Stimulated activated CD8-positive, alpha-beta memory T cell treated with anti-CD3 and anti-CD28 coated beads, Interleukin-4, amount 100 ng/mL, for 24 hours (primary cell): ENCODE data around the gene EIF6.

Source experiments
- DNase-seq: peaks from one replicate; pipeline ENCODE4 v3.0.0-alpha.2; 2020; ENCODE audit warnings: low read depth

EIF6 gene

DNA sequence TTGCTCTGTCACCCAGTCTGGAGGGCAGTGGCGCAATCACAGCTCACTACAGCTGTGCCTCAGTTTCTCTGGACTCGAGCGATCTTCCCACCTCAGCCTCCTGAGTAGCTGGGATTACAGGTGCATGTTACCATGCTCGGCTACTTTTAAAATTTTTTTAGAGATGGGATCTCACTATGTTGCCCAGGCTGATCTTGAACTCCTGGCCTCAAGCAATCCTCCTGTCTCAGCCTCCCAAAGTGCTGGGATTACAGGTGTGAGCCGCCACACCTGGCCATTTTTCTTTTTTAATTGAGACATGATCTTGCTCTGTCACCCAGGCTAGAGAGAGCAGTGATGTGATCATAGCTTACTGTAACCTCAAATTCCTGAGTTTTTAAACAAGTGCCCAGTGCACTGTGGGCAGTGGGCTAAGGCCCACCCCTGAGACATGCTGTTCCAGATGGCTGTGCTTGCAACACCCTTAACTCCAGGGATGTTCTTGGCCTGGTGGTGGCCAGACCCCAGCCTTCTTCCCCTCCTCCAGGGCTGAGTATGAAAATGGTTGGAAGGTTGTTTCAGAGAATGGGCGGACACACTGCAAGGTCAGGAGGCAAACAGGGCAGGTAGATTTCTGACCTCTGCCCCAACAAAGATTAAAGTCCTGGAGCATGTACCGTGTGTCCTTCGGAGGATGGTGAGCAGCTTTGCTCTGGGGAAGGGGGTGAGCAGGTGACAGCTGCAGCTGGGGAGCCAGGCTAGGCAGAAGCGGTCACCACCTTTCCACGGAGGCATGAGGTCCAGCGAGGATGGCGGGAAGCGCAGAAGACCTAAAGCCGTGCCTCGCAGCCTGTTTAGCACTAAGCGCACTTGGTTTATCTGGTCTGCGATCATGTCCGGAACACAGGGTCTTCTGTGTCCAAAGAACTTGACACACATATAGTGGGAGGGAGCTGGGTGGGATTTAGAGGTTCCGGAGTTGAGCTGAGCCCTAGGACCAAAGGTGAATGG is 9.0 kb upstream of the EIF6 start:
- DNase-seq, result no peak

GRCh38 chr20:35292504-35293285 is 8.1 kb upstream of the EIF6 start:
- no peak for DNase-seq

DNA sequence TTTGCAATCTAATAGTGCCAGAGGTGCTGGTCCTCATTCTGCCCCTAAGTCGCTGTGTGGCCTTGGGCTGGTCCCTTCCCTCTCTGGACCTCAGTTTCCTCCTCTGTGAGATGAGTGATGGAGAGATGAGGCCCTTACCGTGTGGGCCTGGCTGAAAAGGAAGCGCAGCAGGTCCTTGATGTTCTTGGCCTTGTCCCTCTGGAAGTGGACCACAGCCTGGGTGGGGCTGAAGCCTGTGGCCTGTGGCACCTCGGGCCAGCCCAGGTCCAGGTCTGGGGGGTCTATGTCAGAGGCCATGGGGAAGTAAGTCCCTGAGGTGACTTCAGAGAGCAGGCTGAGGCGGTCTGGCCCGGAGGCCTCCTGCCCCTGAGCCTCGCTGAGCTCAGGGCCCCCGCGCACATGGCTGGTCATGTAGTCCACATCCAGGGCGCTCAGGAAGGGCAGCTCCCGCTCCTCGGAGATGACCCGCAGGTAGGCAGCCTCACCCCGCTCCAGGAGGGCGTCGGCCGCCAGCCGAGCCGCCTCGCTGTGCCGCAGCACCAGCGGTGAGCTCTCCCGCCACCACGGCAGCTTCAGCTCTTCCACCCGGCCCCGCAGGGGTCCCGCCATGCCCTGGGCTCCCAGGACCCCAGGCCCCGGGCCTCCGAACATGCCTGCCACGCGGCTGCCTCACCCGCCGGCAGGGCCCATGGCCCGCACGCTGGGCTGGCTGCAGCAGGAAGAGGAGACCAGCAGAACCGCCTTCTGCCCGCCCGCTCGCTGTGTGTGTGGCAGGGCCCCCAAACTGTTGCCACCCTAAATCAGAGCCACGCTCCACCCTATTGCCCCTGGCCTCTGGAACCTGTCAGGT is 7.3 kb upstream of the EIF6 start, which contains the start of gene FAM83C:
TSS of gene FAM83C (minus strand) at position 772 of the 850 bp plus-strand sequence. CDS start at position 651, 121 bp downstream.
- no peak for DNase-seq

DNA sequence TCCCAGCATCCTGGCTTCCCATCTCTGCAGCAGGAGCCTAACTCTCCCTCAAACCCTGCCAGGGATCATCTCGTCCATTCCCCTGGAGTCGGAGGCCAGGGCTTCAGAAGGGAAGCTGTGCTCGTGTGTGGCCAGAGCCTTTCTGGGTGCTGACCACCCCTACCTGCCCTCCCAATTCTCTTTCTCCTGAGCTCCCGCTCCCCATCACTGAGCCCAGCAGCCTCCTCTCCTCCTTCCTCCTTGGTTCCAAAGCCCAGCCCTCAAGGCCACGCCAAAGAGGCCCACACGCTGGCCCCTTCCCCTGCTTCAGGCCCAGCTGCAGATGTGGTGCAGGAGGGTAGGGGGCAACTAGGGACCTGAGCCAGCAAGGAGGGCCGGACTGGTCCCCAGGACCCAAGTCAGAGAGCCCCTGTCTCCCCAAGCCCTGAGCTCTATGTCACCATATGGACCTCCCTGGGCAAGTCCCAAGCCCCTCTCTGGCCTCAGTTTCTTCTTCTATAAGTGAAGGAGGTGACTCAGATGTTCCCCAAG is 6.4 kb upstream of the EIF6 start:
- no peak for DNase-seq

- DNase-seq, result no peak
Measured at GRCh38 chr20:35290186-35290886, 5.8 kb upstream of the EIF6 start.

- no peak for DNase-seq
Measured at GRCh38 chr20:35288325-35289060, 3.9 kb upstream of the EIF6 start.

- DNase-seq, result no peak
Measured at GRCh38 chr20:35287509-35288324, 3.1 kb upstream of the EIF6 start.

DNA sequence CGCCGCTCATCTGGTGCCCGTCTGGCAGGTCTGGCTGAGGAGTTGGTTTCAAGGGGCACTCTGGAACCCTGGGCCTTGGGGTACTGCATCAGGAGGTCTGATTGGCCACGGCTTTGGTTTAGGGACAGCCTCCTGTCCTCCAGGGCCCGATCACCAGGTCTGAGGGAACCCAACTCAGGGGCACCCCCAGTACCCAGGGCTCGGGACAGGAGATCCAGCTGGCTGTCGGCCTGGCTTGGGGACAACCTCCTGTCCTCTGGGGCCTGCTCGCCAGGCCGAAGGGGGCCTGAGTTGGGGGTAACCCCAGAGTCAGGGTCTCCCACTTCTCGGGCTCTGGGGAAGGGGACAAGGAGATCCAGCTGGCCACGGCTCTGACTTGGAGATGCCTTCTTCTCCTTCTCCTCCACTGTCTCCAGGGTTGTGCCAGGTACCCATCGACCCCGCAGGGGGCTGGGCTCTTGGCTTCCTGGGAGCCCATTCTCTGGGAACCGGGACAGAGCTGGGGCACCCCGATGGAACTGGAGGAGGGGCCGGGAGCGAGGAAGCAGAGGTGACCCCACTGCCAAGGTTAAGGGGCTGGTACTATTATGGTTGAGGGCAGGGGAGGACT is 2.4 kb upstream of the EIF6 start:
- no peak for DNase-seq

GRCh38 chr20:35286077-35286898 is 1.7 kb upstream of the EIF6 start:
- DNase-seq, result no peak

- no peak for DNase-seq
Measured at GRCh38 chr20:35285806-35286076, 1.2 kb upstream of the EIF6 start.

GRCh38 chr20:35284992-35285805 is 627 bp upstream of the EIF6 start:
- no peak for DNase-seq

DNA sequence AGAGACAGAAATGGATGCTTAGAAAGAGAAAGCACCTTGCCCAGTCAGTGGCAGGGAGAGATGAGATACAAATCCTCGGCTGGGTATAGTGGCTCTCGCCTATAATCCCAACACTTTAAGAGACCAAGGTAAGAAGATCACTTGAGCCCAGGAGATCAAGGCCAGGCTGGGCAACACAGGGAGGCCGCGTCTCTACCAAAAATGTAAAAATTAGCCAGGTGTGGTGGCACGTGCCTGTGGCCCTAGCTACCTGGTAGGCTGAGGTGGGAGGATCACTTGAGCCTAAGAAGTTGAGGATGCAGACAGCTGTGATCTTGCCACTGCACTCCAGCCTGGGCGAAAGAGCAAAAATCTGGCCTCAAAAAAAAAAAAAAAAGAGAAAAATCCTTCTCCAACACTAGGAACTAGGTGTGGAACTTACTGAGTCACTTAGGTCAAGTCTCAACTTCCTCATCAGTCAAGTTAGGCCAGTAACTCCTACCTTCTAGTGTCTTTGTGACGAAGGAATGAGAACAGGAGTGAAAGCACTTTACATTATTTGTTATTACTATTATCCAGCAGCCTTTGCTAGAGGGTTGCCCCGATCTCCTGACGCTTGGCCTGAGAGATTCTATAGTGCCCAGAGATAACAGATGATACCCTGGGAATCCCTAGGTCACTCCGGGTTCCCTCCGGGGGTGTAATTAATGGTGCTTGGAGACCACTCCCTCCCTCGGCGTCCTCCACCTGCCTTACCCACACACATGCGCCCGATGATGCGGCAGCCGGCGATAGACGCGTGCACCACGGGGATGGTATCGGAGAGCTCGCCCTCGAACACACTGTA is 918 bp downstream of the EIF6 start:
- DNase-seq, result no peak

DNA sequence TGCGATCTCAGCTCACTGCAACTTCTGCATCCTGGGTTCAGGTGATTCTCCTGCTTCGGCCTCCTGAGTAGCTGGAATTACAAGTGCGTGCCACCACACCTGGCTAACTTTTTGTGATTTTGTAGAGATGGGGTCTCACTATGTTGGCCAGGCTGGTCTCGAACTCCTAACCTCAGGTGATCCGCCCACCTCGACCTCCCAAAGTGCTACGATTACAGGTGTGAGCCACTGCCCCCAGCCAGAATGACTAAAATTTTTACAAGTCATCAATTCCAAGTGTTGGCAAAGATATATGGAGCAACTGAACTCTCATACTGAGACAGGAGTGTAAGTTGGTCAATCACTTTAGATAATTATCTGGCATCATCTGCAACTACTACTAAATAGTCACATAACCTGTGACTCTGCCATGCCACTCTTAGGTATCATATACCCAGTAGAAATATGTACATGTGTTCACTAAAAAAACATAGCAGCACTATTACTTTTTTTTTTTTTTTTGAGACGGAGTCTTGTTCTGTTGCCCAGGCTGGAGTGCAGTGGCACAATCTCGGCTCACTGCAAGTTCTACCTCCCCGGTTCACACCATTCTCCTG is 3.0 kb downstream of the EIF6 start:
- DNase-seq, result no peak

DNA sequence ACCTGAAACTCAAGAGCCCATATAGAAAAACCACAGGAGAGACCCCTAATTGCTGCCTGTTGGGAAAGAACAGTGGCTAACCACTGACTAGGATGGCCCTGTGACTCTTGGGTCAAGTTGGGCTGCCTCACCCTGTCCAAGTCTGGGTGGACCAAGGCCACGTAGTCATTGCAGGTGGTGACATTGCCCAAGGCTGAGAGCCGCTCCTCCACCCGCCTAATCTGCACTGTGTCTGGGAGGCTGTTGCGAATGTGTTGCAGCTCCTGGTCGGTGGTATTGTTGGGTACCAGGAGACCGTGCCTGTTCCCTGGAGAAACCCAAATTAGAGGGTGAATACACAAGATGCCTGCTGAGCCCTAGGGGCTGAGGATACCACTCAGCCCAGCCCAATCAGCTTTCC is 4.0 kb downstream of the EIF6 start:
- DNase-seq, result no peak

DNA sequence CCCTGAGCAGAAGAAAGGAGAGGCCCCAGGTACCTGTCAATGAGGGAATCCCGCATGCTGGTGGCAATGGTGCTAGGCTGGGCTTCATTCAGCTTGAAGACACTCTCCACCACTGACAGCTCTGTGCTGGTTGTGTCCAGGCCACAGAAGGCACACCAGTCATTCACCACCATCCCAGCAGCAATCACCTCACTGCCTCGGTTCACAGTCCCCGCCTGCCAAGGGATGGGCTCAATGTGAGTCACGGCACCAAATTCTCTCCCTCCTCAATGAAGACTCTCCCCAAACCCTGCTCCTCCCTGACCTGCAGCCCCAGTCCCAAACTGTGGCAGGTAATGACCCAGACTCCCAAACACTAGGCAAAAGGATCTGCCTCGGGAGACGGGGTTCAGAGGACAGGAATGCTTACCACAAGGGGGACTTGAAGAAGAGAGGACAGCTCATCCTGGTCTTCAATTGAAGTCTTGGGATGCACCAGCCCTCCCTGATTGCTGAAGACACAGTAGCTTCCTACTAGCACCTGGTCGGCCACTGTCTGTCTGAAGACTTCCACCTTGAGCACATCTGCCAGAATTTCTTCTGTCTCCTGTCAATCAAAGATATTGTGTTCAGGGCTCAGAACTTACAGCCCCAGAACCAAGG is 4.9 kb downstream of the EIF6 start:
- no peak for DNase-seq

GRCh38 chr20:35279040-35279439 is 5.5 kb downstream of the EIF6 start:
- DNase-seq, result no peak
